Colon (tissue), 2 donors: ENCODE results near the gene ZFAND3.
"Not testable (repeated sequence)": the region's sequence is repeated elsewhere in the genome, so short reads cannot be mapped to it uniquely, and the experiment has no call there.

ENCODE experiments used
- FAIRE-seq: peaks from 2 replicates; lab custom pipeline; 2012; peaks lifted over from hg19 to GRCh38; lab: Jason Lieb, UNC
- donor health status: control.
- donor health status: control.

Gene ZFAND3

DNA sequence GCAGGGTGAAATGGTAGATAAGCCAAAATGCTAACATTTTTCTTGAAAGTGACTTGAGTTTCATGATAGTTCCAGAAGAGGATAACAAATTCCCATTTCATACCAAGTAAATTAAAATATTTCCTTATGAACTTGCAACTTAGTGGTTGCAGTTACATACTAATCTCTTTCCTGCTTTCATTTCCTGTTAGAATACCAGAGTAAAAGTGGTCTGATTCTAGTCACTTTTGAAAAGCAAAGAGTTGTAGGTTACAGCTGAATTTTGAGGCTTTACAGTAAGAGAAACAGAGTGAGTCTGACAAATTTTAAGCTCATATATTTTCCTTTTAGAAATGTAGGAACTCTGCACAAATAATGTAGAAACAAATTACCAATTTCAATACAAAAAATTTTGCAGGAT is 117.4 kb downstream of the ZFAND3 start:
- FAIRE-seq: no peak

- FAIRE-seq: no peak
Observed at GRCh38 chr6:37938909-37939308, 119.4 kb downstream of the ZFAND3 start.

DNA sequence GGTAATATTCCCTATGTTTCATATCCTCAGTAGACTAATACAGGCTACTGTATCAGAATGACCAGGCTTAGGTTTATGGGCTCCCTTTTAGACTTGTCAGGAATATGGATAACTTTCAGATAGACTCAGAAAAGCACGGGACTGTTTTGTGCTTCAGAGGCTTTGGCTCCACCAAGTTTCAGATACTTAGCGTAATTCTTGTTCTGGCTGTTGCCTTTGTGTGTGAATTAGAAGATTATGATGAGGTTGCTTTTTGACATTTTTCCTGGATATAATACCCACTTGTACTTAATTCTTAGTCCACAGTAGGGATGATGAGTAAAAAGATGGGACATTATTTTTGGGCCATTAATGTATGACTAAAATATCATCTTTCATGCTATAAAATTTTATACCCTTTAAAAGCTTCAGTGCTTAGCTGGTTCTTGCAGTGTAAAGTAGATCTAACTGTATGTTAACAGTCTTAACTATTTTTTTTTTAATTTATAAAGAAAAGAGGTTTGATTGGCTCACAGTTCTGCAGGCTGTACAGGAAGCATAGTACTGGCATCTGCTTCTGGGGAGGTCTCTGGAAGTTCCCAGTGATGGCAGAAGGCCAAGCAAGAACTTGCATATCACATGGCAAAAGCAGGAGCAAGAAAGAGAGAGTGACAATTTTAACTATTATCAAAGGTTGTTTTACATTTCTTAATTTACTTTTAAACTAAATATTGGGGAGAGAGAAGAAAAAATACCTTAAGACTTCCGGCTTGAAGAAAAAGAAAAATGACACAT is 120.7 kb downstream of the ZFAND3 start:
- FAIRE-seq: no peak

DNA sequence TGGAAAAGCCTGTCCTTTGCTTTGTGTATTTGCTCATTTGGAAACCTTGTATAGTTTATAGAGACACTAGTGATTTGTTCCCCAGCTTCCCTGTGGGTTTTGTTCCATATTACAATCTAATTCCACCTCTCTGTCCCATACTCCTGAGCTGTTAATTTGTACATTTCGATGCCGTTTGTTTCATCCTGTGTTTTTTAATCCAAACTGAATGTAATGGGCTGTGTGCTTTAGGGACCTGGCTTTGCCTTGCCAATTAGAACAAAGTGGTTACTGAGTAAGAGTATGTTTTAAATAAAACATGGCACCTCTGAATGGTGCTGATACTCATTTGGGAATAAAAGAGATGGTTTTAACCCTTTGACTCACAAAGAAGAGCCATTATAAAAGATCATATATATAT is 122.3 kb downstream of the ZFAND3 start:
- FAIRE-seq: no peak

DNA sequence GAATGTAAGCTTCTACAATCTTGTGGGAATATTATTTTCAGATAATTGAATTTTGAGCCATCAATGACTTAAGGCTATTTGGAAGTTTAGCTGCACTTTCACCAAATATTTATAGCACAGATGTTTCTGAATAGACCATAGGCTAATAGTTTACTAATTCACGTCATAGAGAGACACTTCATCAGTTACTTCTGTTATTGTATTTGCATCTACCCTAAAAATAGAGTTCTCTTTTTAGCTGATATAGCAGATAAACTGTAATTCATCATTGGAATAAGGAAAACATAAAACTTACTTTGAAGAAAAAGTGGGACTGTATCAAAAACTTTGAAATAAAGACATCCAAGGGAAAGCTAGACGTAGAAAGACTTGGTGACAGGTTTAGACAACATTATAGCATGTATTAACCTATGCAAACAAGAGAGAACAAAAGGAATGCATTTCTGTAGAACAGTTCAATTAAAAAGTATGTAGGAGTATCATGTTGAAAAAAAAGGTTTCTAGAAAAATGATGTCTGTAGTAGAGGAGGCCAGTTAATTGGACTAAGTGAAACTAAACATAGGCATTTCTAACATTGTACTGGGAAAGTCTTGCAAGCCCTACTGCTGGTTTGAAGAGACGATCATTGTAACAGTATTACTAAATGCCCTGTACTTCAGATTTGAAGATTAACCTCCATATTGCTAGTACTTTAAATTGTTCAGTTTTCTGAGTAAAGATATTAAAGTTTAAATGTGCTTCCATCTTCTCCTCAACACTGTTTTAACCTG is 123.3 kb downstream of the ZFAND3 start:
- no peak for FAIRE-seq

DNA sequence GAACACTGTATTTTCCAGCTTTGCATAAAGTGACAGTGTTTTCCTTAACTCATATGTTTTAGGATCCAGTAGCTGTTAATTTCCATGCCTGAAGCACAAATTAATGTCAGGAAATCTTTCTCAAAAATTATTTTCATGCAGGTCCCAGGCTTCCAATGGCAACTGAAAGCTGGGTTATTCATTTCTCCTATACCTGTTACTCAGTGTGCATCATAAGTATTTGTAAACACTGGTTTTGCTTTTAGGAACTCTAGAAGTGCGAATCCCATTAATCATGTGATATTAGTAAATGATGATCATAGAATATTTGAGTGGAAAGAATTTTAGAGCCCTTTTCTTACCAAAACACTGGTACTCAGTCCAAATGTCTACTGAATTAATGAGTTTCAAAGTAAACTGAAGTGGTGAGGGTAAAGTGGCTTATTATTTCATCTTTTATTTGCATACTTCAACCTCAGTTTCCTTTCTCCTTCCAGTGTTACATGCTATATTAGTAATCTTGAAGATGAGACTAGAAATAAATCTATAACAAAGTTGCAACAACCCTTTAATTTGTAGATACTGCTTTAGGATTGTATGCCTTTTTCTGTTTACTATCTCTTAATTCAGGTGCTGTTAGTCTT is 124.0 kb downstream of the ZFAND3 start:
- FAIRE-seq: no peak

DNA sequence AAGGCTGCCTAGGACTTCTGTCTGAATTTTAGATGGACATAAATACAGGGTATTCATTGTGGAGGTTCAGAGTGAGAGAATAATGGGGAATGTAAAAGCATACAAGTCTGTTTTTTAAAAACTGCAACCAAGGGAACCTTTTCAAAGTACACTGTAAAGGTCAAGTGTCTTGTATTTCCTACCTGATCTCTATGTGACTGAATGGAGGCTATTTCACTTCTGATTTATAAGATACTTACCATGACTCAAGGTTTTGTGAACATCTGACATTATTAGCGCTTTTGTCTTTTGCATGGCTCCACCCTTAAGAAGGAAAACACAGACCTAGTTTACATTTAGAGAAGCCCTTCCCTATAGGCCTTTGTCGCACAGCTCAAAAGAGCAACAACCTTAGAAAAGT is 126.5 kb downstream of the ZFAND3 start:
- no peak for FAIRE-seq

GRCh38 chr6:37947468-37947867 is 127.9 kb downstream of the ZFAND3 start:
- no peak for FAIRE-seq

DNA sequence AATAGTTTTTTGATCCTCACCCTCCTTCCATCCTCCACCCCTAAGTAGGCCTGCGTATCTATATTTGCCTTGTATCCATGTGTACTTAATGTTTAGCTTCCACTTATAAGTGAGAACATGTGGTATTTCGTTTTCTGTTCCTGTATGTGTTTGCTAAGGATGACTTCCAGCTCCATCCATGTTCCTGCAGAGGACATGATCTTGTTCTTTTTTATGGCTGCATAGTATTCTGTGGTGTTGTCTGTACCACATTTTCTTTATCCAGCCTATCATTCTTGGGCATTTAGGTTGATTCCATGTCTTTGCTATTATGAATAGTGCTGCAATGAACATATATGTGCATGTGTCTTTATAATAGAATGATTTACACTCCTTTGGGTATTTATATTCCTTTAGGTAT is 129.1 kb downstream of the ZFAND3 start:
- not testable (repeated sequence) for FAIRE-seq

DNA sequence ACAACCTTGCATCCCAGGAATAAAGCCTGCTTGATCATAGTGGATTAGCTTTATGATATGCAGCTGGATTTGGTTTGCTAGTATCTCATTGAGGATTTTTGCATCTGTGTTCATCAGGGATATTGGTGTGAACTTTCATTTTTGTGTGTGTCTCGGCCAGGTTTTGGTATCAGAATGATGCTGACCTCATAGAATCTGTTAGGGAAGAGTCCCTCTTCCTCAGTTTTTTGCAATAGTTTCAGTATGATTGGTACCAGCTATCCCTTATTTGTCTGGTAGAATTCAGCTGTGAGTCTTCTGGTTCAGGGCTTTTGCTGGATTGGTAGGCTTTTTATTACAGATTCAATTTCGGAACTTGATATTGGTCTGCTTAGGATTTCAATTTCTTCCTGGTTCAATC is 132.5 kb downstream of the ZFAND3 start:
- no peak for FAIRE-seq

DNA sequence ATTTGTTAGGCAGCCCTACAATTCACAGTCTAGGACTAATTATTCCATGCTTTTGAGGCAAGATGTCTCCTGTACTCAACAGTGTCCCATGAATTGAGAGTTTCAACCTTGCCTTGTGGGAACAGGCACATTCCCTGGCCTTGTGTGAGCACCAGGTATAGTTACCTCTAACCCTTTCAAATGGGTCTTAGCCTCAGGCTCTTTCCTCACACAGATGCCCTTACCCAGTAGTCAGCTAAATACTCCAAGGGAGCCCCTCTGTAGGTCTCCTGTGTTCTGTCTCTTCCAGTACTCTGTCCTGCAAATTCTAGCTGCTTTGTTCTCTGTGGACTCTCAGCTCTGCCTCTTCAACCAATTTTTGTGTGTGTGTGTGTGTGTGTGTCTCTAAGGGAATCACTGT is 135.3 kb downstream of the ZFAND3 start:
- no peak for FAIRE-seq

GRCh38 chr6:37956711-37957275 is 137.3 kb downstream of the ZFAND3 start:
- no peak for FAIRE-seq

- FAIRE-seq: no peak
Observed at GRCh38 chr6:37959061-37959460, 139.5 kb downstream of the ZFAND3 start.

GRCh38 chr6:37960139-37960935 is 140.8 kb downstream of the ZFAND3 start:
- no peak for FAIRE-seq

GRCh38 chr6:37962481-37963080 is 143.1 kb downstream of the ZFAND3 start:
- FAIRE-seq: not testable (repeated sequence)

DNA sequence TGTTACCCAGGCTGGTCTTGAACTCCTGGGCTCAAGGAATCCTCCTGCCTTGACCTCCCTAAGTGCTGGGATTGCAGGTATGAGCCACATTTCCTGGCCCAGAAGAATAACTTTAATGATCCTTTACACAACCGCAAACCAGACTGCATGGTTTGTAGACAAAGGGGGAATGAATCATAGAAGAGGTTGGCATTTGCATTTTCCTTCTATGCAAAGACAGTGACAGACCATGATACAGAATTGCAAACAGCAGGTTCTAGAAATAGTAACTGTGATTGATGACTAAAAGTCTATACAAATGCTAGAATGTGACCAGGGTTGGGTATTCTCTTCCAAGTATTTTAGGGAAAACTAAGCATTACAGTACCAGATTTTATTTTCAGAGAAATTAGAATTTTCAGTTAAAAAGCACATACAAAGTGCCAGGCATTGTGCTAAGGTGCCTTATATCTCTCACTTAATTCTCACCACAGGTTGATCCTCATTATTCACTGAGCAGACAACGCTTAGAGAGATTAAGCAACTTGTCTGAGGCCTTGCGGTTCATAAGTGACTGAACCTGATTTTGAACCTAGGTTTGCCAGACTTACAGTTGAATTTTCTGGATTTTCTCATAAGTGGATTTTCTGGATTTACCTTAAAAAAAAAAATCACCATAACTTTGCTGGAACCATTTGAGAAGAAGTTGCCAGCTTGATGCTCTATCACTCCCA is 146.6 kb downstream of the ZFAND3 start:
- no peak for FAIRE-seq

- no peak for FAIRE-seq
Observed at GRCh38 chr6:37966801-37967200, 147.3 kb downstream of the ZFAND3 start.

GRCh38 chr6:37967651-37968050 is 148.1 kb downstream of the ZFAND3 start:
- FAIRE-seq: no peak

- no peak for FAIRE-seq
Observed at GRCh38 chr6:37971266-37971665, 151.7 kb downstream of the ZFAND3 start.

DNA sequence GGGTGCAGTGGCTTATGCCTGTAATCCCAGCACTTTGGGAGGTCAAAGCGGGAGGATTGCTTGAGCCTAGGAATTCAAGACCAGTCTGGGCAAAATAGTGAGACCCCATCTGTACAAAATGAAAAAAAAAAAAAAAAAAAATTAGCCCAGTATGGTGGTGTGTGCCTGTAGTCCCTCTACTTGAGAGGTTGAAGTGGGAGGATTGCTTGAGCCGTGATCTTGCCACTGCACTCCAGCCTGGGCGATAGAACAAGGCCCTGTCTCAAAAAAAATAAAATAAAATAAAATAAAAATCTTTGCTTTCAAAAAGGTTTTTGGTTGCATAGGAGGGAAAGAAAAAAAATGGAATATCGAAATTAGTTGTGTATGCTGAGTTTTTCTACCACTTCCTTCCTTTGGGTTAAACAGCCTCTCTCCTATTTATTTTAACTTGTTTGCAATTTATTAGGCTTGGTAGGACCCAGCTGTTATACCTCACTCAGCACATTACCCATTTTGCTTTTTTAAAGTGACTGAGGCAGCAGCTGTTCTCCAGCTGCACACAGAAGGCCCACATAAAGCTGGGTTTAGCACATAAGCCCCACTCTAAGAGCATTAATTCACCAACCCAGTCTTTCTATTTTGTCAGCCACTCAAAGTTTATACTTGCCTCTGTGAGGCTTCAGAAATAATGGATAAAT is 152.3 kb downstream of the ZFAND3 start:
- FAIRE-seq: no peak
